Stimulated activated CD4-positive, alpha-beta T cell treated with anti-CD3 and anti-CD28 coated beads, TNF-alpha, amount 100 ng/mL, for 24 hours (primary cell): ENCODE results near the gene C16orf92.

Source experiments
- DNase-seq, 3 experiments: peaks; one replicate each; pipeline ENCODE4 v3.0.0-alpha.2; 2020; ENCODE audit warnings: low read depth in 3 of 3

The C16orf92 gene

DNA sequence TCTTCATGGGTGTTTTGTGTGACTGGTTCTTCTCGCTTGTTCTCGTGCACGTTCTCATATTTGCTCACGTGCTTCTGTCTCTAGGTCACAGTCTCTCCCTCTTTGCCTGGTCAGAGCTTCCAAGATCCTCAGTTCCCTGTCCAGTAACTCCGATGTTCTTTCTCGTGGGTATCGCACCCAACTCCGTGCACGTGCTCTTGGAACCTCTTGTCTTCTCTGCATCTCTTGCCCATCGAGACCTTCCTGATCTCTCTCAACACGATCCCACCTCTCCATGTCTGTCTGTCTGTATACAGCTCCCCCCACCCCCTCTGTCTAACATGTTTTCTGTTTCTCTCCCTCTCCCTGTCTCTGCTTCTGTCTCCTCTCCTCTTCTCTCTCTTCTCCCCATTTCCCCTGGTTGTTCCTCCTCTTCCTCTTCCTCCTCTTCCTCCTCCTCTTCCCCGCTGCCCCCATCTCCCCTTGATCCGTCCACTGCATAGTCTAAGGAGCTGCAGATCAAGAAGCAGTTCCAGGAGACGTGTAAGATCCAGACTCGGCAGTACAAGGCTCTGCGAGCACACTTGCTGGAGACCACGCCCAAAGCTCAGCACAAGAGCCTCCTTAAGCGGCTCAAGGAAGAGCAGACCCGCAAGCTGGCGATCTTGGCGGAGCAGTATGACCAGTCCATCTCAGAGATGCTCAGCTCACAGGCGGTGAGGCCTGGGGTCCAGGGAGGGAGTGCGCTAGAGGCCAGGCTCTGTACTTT, 33.7 kb upstream of the C16orf92 start:
- DNase-seq, result no peak

DNA sequence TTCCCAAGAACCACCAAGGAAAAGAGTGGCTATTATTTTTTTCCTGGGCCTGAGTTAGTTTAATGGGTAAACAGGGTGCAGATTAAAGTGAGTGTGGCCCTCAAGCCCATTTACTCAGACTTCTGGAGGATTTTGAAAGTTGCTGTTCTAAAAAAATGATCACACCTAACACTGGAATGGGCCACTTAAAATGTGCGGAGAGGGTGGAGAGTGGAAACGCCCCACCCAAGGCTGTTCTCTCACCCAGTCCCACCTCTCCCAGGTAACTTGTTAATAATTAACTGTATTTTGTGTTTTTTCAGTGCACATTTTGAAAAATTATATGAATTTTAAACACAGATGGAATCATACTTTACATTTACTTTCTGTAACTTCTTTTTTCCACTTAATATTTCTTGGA, 33.0 kb upstream of the C16orf92 start:
- no peak for DNase-seq

DNA sequence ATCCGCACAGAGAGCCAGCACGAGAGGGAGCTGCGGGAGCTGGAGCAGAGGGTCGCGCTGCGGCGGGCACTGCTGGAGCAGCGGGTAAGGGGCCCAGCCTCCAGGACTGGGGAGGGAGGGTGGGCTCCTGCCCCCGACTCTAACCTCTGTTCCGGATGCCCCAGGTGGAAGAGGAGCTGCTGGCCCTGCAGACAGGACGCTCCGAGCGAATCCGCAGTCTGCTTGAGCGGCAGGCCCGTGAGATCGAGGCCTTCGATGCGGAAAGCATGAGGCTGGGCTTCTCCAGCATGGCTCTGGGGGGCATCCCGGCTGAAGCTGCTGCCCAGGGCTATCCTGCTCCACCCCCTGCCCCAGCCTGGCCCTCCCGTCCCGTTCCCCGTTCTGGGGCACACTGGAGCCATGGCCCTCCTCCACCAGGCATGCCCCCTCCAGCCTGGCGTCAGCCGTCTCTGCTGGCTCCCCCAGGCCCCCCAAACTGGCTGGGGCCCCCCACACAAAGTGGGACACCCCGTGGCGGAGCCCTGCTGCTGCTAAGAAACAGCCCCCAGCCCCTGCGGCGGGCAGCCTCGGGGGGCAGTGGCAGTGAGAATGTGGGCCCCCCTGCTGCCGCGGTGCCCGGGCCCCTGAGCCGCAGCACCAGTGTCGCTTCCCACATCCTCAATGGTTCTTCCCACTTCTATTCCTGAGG, 32.0 kb upstream of the C16orf92 start:
- DNase-seq, result no peak

DNA sequence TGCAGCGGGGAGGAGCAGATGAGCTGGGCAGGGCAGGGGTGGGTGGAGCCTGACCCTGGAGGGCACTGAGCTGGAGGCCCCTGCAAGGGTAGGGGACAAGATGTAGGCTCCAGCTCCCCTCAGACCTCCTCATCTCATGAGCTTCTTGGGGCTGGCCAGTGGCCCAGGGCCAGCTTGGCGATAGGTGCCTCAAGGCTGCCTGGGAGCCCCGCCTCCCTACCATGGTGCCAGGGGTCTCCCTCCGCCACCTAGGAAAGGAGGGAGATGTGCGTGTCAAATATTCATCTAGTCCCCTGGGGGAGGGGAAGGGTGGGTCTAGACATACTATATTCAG, 31.5 kb upstream of the C16orf92 start:
- DNase-seq, result no peak

DNA sequence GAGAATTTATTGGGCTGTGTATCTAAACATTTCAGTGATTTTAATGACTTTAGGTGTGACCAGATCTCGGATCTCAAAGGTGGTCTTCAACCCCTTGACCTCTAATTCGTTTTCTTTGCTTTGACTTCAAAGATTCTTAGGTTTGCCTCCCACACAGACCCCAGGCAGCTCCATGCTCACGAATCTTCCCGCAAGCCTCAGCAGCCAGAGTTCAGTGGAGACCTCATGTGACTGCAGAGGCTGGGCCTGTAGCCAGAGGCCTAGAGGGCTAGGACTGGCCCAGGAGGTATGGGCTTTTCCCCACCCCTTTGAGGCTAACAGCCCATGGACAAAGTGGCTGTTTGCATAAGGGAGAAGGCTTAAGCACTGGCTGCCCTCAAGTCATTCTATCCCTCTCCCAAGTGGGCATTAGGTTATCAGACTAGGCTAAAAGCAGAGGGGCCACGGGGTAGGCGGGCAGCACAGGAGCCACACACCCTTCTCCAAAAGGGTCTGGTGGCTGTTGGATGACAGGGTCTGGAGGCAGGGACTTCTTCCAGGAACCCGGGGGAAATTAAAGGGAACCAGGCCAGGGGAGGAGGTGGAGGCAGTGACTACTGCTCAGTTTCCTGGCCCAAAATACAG, 30.5 kb upstream of the C16orf92 start:
- DNase-seq, result no peak

DNA sequence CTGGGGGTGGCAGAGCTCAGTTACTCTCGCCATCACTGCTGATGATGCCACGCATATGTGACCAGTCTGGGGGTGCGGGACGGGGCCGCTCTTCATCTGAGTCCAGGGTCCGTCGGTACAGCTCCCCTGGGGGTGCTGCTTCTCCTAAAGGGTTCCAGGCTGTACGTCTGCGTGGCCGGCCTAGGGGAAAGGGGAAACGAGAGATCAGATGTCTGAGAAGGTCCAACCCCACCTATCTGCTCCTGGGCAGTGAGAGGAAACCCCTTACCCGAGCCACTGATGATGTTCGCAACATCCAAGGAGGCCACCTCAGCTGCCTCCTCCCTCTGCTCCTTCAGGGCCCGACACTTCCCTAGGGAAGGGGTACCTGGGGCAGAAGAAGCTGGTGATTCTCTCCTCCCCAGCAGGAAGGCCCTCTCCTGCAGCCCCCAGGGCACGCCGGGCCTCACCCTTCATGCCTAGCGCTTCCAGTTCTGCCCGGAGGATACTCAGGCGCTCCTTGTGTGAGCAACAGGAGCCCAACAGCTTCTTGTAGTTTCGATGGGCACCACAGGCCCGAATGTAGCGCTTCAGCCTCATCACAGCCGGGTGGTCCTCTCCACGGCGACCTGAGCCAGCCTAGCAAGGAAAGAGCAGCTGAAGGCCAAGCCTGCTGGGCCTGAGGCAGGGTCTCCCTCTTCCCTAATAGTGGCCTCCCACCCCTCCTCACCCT, 29.7 kb upstream of the C16orf92 start:
- DNase-seq, result no peak

DNA sequence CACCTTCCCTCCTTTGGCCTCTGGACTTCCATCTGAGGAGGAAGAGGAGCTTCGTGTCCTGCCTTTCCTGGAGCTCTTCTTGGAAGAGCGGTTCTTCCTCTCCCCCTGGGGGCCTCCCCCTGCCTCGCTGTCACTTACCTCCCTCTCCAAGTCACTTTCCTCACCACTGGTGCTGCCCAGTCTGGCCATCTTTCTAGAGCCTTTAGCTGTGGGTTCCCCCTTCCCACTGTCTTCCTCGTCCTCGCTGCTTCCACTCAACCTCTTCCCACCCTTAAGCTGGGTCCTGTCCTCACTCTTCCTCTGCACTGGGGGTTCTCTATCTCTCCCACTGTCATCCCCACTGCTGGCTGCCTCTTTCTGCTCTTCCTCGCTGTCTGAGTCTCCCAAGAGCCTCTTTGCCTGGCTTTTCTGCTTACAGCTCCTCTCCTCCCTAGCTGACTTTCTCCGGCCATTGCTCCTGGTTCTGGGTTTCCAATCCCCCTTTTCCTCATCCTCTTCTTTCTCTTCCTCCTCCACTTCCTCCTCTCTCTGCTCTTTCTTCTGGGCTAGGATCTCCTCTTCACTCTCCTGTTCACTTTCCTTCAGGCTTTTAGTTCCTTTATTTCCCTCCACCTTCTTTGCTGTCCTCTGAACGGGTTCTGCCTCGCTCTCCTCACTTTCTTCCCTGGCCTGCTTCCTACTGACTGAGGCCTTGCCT, 28.9 kb upstream of the C16orf92 start:
- no peak for DNase-seq

DNA sequence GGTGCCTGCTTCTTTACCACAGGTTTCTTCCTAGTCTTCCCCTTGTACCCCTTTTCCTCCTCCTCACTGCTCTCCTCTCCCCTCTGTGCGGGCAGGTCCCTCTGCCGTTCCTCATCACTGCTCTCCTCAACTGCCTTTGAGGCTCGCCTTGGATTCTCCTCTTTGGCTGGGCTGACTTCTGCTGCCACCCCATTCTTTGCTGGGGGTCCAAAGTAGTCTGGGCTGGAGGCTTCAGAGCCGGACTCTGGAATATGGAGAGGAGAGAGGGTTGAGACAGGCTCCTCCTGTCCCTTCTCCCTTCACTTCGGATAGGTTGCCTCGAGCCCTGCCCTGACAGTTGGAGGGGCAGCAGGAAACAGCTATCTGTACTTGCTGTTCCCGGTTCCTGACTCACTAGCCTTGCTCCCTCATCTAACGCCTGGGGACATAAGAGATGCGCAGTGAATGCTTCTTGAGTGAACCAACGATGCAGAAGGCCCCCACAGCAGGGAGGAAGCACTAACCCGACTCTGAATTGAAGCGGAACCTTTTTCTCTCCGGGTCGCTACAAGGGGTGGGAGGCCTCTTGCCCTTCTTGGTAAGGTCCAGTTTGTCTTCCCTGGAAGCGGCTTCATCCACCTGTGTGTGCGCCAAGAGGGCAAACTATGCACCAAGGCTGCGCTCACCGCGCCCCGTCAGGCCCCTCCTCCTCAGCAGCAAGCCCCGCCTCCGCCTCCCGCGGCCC, 28.2 kb upstream of the C16orf92 start:
- peak; percentile 50 to 80 (median 67) for DNase-seq

DNA sequence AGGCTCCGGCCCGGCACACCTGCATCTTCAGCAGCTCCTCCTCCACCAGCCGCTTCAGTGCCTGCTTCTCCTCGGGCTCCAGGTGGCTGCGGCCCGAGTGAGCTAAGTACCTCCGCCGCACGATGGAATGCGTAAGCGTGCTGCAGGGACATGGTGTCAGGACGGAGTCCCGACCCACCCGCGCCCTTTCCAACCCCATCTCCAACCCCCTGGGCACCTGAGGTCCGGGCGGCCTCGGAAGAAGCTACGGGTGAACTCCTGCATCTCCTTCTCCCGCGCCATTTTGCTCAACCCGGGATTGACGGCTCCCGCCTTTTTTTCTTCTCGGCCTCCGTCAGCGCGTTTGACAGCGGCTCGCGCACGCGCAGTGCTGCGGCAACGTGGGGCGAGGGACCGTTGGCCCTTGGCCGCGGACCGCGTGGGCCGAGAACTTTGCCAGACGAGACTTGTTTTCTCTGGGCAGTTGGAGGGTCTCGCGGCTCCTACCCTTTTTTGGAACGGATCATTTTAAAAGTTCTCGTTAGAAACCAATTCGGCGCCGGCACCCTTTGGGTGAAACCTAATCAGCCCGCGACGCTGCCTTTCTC, 27.6 kb upstream of the C16orf92 start, which contains the start of gene HIRIP3:
Gene HIRIP3 (minus strand): TSS at position 294 of the 587 bp plus-strand sequence. CDS start 12 bp downstream, at position 282.
- DNase-seq, result peak; percentile 71 to 83 (median 78)

DNA sequence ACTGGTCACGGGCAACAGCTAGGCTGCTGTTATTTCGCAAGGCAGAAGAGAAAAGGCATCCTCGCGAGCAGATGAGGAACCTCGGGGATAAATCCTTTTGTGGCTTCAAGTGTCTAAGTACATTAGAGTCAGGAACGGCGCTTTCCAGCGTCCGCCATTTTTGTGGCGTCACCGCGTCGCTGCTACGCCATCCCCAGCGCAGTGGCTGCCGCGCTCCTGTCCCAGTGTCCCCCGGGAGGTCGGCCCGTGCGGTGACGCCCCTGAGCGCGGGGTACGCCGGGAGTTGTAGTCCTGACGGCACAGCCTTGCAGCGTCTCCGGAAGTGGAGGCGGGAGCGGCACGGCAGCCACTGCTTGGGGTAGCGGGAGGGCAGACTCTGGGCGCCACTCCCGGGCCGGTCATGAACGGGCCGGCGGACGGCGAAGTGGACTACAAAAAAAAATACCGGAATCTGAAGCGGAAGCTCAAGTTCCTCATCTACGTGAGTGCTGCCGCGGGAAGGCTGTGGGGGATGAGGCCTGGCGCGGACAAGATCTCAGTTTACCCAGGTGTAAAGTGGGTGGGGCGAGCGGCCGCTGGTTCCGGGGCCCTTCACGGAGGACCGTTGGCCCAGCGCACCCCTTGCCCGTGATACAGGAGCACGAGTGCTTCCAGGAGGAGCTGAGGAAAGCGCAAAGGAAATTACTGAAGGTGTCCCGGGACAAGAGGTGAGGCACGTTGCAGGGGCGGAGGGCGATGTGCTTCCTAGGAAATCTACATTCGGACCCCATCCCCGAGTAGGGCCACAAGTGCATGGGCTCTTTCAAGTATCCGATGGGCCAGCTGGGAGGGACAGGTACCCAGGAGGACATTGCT, 26.9 kb upstream of the C16orf92 start, which contains the start of gene INO80E:
Gene INO80E (plus strand): TSS at position 331 of the 855 bp plus-strand sequence. CDS start 70 bp downstream, at position 401.
- peak; percentile 99 for DNase-seq

DNA sequence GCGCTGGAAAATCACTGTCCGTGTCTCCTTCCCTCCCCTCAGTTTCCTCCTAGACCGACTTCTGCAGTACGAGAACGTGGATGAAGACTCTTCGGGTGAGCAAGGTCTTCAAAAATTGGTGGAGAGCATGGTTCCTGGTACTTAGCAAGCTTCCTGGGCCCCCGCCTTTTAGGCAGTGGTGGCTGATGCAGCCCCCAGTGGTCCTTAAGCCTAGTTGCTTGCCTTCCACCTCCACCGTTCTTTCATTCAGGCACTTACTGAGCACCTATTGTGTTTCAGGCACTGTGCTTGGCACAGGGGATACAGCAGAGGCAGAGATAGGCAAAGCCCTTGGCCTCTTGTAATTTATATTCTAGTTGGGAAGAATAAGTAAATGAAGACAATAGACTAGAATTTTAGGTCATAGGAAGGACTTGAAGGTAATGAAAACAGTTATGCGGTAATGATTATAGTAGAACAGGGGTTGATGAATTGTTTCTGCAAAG, 26.2 kb upstream of the C16orf92 start:
- no peak for DNase-seq

DNA sequence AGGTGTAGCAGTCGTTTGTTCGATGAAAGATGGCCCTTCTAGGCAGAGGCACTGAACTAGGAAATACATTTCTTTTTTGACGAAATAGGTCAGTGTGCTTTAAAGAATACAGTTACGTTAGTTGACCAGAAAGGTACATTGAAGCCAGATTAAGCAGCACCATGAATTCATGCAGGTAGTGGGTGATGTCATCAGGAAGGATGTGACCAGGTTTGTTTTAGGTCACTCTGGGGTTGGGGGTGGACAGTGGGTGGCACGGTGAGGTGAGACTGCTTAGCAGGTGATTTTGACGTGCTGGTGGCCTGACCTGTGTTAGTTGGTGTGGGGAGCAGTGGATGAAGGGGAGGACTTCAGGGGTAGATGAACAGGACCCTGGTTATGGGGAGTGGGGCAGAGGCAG, 23.4 kb upstream of the C16orf92 start:
- no peak for DNase-seq

DNA sequence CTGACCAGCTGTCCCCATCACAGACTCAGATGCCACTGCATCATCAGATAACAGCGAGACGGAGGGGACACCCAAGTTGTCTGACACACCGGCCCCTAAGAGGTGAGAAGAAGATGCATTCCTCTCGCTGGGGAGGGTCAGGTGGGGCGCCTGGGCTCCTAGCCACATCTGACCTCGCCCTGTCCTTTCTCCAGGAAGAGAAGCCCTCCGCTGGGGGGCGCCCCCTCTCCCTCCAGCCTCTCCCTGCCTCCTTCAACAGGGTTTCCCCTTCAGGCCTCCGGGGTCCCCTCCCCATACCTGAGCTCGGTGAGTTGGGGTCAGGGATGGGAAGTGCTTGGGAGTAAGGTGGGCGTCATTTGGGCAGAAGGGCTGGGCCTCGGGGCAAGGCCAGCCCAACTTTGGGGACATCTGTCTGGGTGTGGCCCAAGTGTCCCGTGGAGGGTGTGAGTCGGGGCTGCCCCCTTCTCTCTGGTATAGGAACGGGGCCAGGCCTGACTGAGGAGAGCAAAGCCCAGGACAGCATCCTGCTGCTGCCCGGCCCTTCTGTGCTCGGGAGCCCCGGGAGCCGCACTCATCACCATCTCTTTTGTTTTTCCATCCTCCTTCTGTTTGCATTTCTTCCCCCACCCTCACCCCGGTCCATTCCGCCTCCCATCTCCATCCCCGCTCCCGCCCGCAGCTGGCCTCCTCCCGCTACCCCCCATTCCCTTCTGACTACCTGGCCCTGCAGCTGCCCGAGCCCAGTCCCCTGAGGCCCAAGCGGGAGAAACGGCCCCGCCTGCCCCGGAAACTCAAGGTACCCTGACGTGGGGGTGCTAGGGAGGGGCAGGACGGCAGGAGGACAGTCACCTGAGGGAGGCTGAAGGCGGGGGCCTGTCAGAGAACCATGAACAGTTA, 22.0 kb upstream of the C16orf92 start:
- DNase-seq, result no peak

DNA sequence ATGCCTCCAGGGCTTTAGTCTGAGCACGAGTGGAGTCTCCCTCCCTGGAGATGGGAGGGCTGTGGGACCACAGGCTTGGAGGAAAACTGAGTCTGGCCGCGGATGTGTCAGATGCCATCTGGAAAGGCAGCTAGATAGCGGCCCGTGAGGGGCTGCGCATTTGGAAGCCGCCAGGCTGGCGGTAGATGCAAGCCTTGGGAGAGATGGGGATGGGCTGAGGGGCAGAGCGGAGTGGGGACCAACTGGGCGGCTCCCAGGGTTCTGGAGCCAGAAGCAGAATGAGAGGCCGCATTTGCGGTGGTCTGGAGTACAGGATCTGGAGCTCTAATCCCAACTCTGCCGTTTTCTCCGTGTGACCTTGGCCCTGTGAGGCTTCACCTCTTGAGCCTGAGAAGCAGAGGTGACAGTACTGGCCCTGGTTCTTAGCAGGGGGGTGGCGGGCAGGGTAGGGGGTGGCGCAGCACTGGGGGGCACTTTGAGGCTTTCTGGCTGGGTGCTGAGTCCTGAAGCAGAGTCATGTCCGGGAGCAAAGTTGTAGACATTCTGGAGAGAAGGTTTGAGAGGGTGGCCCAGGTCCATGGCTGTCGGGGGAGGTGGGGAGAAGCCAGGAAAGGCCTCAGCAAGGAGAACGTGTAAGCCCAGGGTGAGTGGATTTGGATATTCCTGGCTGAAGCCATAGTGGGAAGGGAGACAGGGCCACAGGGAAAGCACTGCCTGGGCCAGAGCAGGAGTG, 20.2 kb upstream of the C16orf92 start:
- no peak for DNase-seq

DNA sequence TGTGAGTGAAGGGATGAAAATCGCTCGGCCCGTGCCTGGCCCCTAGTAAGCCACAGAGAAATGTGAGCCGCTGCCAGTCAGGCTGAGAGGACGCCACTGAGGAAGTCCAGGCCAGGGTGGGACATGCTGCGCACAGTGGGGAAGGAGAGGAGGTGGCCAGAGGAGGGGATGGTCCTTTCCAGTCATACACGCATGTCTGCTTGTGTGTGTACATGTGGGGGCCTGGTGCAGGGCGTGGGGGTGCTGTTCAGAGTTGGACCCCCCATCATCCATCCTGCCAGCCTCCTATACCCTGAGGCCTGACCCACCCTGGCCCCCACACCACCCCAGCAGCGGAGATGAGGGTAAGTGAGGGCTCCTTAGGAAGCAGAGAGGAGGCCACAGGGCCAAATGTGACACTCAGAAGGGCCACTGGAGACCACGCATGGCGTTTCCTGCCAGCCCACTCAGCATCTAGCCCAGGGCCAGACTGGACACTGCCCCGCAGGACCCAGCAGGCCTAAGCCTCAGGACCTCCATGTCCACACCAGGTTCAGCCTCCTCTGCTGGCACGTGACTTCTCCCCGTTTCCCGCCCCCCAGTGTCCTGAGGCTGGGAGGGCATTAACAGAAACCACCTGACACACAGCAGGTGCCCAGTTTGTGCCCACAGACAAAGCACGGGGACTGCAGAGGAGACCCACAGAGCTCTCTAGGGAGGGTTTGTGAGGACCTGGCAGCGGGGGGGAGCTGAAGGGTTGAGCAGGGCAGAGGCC, 19.2 kb upstream of the C16orf92 start:
- DNase-seq, result no peak

DNA sequence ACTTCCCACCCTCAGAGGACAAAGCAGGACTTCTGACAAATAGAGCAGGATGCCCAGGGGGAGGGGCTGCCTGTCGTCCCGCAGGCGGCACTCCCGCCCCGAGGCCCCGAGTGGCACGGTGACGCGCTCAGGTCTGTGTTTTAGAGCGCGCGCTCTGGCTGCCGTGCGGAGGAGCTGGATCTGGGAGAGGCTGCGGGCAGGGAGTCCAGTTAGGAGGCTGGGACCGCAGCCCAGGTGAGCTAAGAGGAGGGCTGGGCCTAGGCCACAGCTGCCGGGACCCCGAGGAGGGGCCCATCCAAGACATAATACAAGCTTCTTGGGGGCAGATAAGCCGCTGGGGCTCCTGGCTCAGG, 18.6 kb upstream of the C16orf92 start:
- no peak for DNase-seq

DNA sequence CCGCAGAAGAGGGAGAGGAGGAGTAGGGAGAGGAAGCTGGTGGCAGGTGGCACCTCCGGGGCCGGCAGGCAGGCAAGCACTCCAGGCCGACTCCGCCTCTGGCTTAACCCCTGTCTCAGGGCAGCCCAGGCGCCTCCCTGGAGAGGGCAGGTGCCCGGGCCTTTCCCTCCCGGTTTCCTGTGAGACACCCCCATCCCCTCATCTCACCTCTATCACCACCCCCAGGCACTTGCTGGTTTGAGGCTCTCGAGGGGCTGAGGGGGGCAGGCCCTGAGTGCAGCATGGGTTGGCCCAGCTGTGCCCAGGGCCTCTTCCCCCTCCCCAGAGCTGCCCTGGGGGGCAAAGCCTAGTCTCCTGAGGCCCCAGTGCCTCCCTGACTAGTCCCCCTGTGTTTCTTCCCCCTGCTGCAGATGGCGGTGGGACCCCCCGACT, 18.2 kb upstream of the C16orf92 start:
- DNase-seq, result no peak
